OCI-LY7 (cell line): Measurements from ENCODE around the gene TAGLN2. TPM values are rescaled to one million over a fixed set of nuclear protein-coding genes. Genes with fewer than 3 reads are reported as not detected.

ENCODE experiments used
- BruUV-seq: library from RNA; stranded (reverse); fragments of 400-500 nt; replicated peaks from 2 replicates; lab custom pipeline; 2021; lab: Mats Ljungman, UMichigan
- CTCF ChIA-PET: fragments of 300-600 bp; sonication (Branson Sonifier 250); formaldehyde crosslinking; loops from one replicate; lab custom pipeline; 2022; ENCODE audit warnings: antibody characterized with exemption; ENCODE audit not compliant: unreplicated experiment; lab: Charles Lee
- POLR2A ChIA-PET: fragments of 300-600 bp; sonication (Branson Sonifier 250); formaldehyde crosslinking; loops from one replicate; lab custom pipeline; 2022; ENCODE audit warnings: antibody characterized with exemption; lab: Charles Lee
- DNase-seq: peaks from one replicate; pipeline ENCODE4 v3.0.0-alpha.2; 2015; ENCODE audit warnings: low spot score
- H2AFZ ChIP-seq: fragments of 200-600 bp; sonication (generic), shearing (Covaris generic); 2 replicates; pipeline ENCODE4 v1.6.1; 2014; ENCODE audit warnings: mild to moderate bottlenecking, antibody characterized with exemption, low read length, moderate library complexity
- H3K27ac ChIP-seq: fragments of 200-600 bp; sonication (generic); 2 replicates; pipeline ENCODE4 v1.5.1; 2014; ENCODE audit warnings: mixed run types, low read depth, mild to moderate bottlenecking, moderate library complexity, low read length, inconsistent platforms; ENCODE audit not compliant: poor library complexity, severe bottlenecking
- H3K36me3 ChIP-seq: fragments of 200-600 bp; sonication (generic); 2 replicates; pipeline ENCODE4 v1.6.1; 2014; ENCODE audit warnings: mild to moderate bottlenecking, antibody characterized with exemption, low read length, moderate library complexity, mixed read lengths; ENCODE audit not compliant: insufficient read depth
- H3K4me1 ChIP-seq: fragments of 200-600 bp; sonication (generic); 2 replicates; pipeline ENCODE4 v1.5.1; 2014; ENCODE audit warnings: mild to moderate bottlenecking, low read length; ENCODE audit not compliant: insufficient read depth, poor library complexity, severe bottlenecking
- H3K4me2 ChIP-seq: fragments of 200-600 bp; sonication (generic); 2 replicates; pipeline ENCODE4 v1.6.1; 2014; ENCODE audit warnings: mild to moderate bottlenecking, low read length
- H3K4me3 ChIP-seq: fragments of 200-600 bp; sonication (generic); 2 replicates; pipeline ENCODE4 v1.5.1; 2014; ENCODE audit warnings: mild to moderate bottlenecking, low read depth, low read length; ENCODE audit not compliant: poor library complexity, severe bottlenecking
- H3K79me2 ChIP-seq: fragments of 200-600 bp; sonication (generic); 2 replicates; pipeline ENCODE4 v1.6.1; 2016; ENCODE audit warnings: low read depth, mild to moderate bottlenecking, low read length, moderate library complexity, mixed read lengths; ENCODE audit not compliant: insufficient read depth
- H3K9me2 ChIP-seq: fragments of 200-600 bp; sonication (generic); 2 replicates; pipeline ENCODE4 v1.6.1; 2016; ENCODE audit warnings: mild to moderate bottlenecking, low read length, mixed read lengths; ENCODE audit not compliant: insufficient read depth
- H3K9me3 ChIP-seq: fragments of 200-600 bp; sonication (generic); 2 replicates; pipeline ENCODE4 v1.6.1; 2014; ENCODE audit warnings: mild to moderate bottlenecking, mixed run types, low read length, mixed read lengths
- H4K20me1 ChIP-seq: fragments of 200-600 bp; sonication (generic); 2 replicates; pipeline ENCODE4 v1.6.1; 2014; ENCODE audit warnings: mild to moderate bottlenecking, antibody characterized with exemption, low read length, moderate library complexity, mixed read lengths; ENCODE audit not compliant: insufficient read depth
- CTCF ChIP-seq: fragments of 200-600 bp; sonication (generic); conservative IDR thresholded peaks from 2 replicates; pipeline ENCODE4 v1.5.1; 2014; ENCODE audit warnings: mild to moderate bottlenecking, antibody characterized with exemption, low read length, moderate library complexity, mixed read lengths
- EZH2phosphoT487 ChIP-seq: fragments of 200-600 bp; sonication (generic); IDR thresholded peaks from 2 replicates; pipeline ENCODE4 v1.6.1; 2018; ENCODE audit warnings: low read depth, borderline replicate concordance, mild to moderate bottlenecking, mixed run types, antibody characterized with exemption, low read length, moderate library complexity, mixed read lengths
- intact Hi-C: fragments of 100-400 bp; cut with micrococcal nuclease; formaldehyde crosslinking; loops from one replicate; pipeline ENCODE4 v1.10.0; 2022; ENCODE audit not compliant: unreplicated experiment
- total RNA-seq, 2 experiments: library from RNA; depleted of rRNA in 1 of 2; stranded (reverse); fragments of >200 nt in 1 of 2; shearing (Covaris generic) in 1 of 2; gene quantifications; 2 replicates each; pipeline ENCODE4 v1.2.3, GENCODE V29; 2014 to 2022

TAGLN2 gene
- total RNA-seq, 2 experiments from 2014 or later: 193 to 215 TPM

- TF ChIP-seq EZH2phosphoT487 (no peak), CTCF (no peak)
- peaks cover 8% of the 10 kb centered on the region for H3K4me1 ChIP-seq
- no peaks in the 10 kb centered on the region for H3K9me2 ChIP-seq
- CTCF ChIA-PET: interaction anchor here (1.3 kb wide), 1 partner anchor 68 kb away, joined by 6 read pairs; no protein-coding TSS in a partner anchor
- no TSS peak for BruUV-seq
- no peaks in the 10 kb centered on the region; the same call in 1 of the 2 replicates for H4K20me1 ChIP-seq
- no peak overlapping the region for H3K4me3 ChIP-seq
- H3K27ac ChIP-seq: no peak overlapping the region
- intact Hi-C loops: no loop called here
- H3K36me3 ChIP-seq: no peaks in the 10 kb centered on the region
- no peak overlapping the region for H2AFZ ChIP-seq
- no peaks in the 10 kb centered on the region for H3K9me3 ChIP-seq
- POLR2A ChIA-PET: no interaction called here
- H3K79me2 ChIP-seq: no peaks in the 10 kb centered on the region
- DNase-seq: no peak
- H3K4me2 ChIP-seq: no peak overlapping the region
These were observed 14.8 kb upstream of the TAGLN2 start for GRCh38 chr1:159940006-159940620.

GRCh38 chr1:159939678-159940002 is 14.3 kb upstream of the TAGLN2 start:
- no peak overlapping the region for H2AFZ ChIP-seq
- no peak overlapping the region for H3K4me3 ChIP-seq
- CTCF ChIA-PET: interaction anchor here (1.3 kb wide), 1 partner anchor 68 kb away, joined by 6 read pairs; no protein-coding TSS in a partner anchor
- no peaks in the 10 kb centered on the region for H3K36me3 ChIP-seq
- H3K4me2 ChIP-seq: no peak overlapping the region
- intact Hi-C loops: no loop called here
- no peaks in the 10 kb centered on the region for H3K9me2 ChIP-seq
- no peaks in the 10 kb centered on the region; the same call in 1 of the 2 replicates for H4K20me1 ChIP-seq
- POLR2A ChIA-PET: interaction anchor here (0.7 kb wide), 1 partner anchor 941 kb away, joined by 3 read pairs; no protein-coding TSS in a partner anchor
- TF ChIP-seq EZH2phosphoT487: no peak
- TF ChIP-seq CTCF: no peak
- H3K27ac ChIP-seq: no peak overlapping the region
- DNase-seq: no peak
- no TSS peak for BruUV-seq
- H3K4me1 ChIP-seq: peaks cover 8% of the 10 kb centered on the region
- H3K79me2 ChIP-seq: no peaks in the 10 kb centered on the region
- no peaks in the 10 kb centered on the region for H3K9me3 ChIP-seq
